K562 (cell line): Measurements from ENCODE around the gene USB1. TPM values are rescaled to one million over a fixed set of nuclear protein-coding genes. Genes with fewer than 3 reads are reported as not detected.

Experiments
- BMI1 ChIP-seq: fragments of 150-350 bp; IDR thresholded peaks from 2 replicates; pipeline ENCODE4 v1.6.1; 2014; ENCODE audit warnings: low read length
- CAMTA2 ChIP-seq: fragments of 250-450 bp; sonication (Bioruptor Pico); conservative IDR thresholded peaks from 2 replicates; pipeline ENCODE4 v1.5.1; 2022
- ELF1 ChIP-seq: fragments of 200-800 bp; sonication (Bioruptor generic); IDR thresholded peaks from 2 replicates; pipeline ENCODE4 v1.6.1; 2016; ENCODE audit warnings: missing genetic modification characterization, missing compliant biosample characterization
- GABPA ChIP-seq: fragments of 200-800 bp; sonication (Bioruptor generic); conservative IDR thresholded peaks from 2 replicates; pipeline ENCODE4 v1.6.1; 2016; ENCODE audit warnings: low read depth, missing genetic modification characterization, missing compliant biosample characterization
- HIVEP1 ChIP-seq: fragments of 250-450 bp; sonication (Bioruptor Pico); IDR thresholded peaks from 2 replicates; pipeline ENCODE4 v1.4.0; 2020; ENCODE audit warnings: mild to moderate bottlenecking
- MECOM ChIP-seq: fragments of 250-450 bp; sonication (Bioruptor Pico); IDR thresholded peaks from 2 replicates; pipeline ENCODE4 v1.8.0; 2022; ENCODE audit warnings: inconsistent platforms
- MTA1 ChIP-seq: fragments of 450-650 bp; IDR thresholded peaks from 2 replicates; pipeline ENCODE4 v1.6.1; 2017; ENCODE audit warnings: borderline replicate concordance
- POLR3A ChIP-seq: IDR thresholded peaks from 2 replicates; pipeline ENCODE4 v1.6.1; 2011; ENCODE audit warnings: borderline replicate concordance, mild to moderate bottlenecking, moderate library complexity; ENCODE audit not compliant: insufficient read length, insufficient read depth; ENCODE audit errors: extremely low read depth
- ZFP36 ChIP-seq: fragments of 150-350 bp; IDR thresholded peaks from 2 replicates; pipeline ENCODE4 v1.6.1; 2018; ENCODE audit warnings: low read length, low read depth; ENCODE audit not compliant: partially characterized antibody
- ZNF354B ChIP-seq: fragments of 250-450 bp; sonication (Bioruptor Pico); IDR thresholded peaks from 2 replicates; pipeline ENCODE4 v1.4.0; 2020
- polyA plus RNA-seq, 8 experiments: library from polyadenylated mRNA; depleted of rRNA in 4 of 8; stranded (reverse) in 5 of 8; unstranded in 3 of 8; fragments of >200 nt; fragmentation: Nextera tagmentation in 2 of 8; fragmentation: Illumina TruSeq in 1 of 8; extraction: Ambion mirVana in 2 of 8; extraction: Trizol in 1 of 8; gene quantifications; 2 replicates each; pipeline versions ENCODE4 v1.2.1 to v1.2.3, GENCODE V29; 2011 to 2014; ENCODE audit warnings: inconsistent platforms in 1 of 8, missing spikeins in 1 of 8
- total RNA-seq, 7 experiments: library from RNA; depleted of rRNA in 6 of 7; stranded (reverse); fragments of >200 nt in 6 of 7; fragmentation: Illumina TruSeq in 2 of 7; extraction: Trizol in 2 of 7; gene quantifications; 2 replicates each; pipeline versions ENCODE4 v1.2.1 to v1.2.3, GENCODE V29; 2011 to 2021; ENCODE audit warnings: low replicate concordance in 1 of 7
- TF ChIP-seq, protein P1 (sequence below): fragments of 450-650 bp; IDR thresholded peaks from 2 replicates; pipeline ENCODE4 v1.7.1; 2018; ENCODE audit warnings: mild to moderate bottlenecking, low read depth; ENCODE audit not compliant: partially characterized antibody
- TF ChIP-seq, protein P2 (sequence below): fragments of 250-450 bp; sonication (Bioruptor Pico); IDR thresholded peaks from 2 replicates; pipeline ENCODE4 v1.4.0; 2020; ENCODE audit warnings: mild to moderate bottlenecking, moderate library complexity
- TF ChIP-seq, protein P3 (sequence below), 2 experiments: fragments of 200-800 bp in 1 of 2; sonication (Bioruptor generic) in 1 of 2; sonication (generic) in 1 of 2; formaldehyde crosslinking in 1 of 2; IDR thresholded peaks in 1 of 2; conservative IDR thresholded peaks in 1 of 2; 2 replicates each; pipeline versions ENCODE4 v1.5.0 to v1.6.1; 2016 to 2020; ENCODE audit warnings: missing compliant biosample characterization in 1 of 2, missing genetic modification characterization in 1 of 2, missing genetic modification reagents in 1 of 2
- TF ChIP-seq, protein P4 (sequence below): fragments of 450-650 bp; IDR thresholded peaks from 2 replicates; pipeline ENCODE4 v1.6.1; 2016; ENCODE audit warnings: low read depth, mild to moderate bottlenecking, moderate library complexity
- TF ChIP-seq, protein P5 (sequence below): fragments of 450-650 bp; IDR thresholded peaks from 2 replicates; pipeline ENCODE4 v1.6.1; 2017; ENCODE audit warnings: antibody characterized with exemption, mild to moderate bottlenecking

Gene USB1
- total and polyA plus RNA-seq, 9 of the 15 experiments (the other 6 are each of a cell fraction or from before 2014, with no cell fraction given) = 11.6 to 73.6 (median 19.4) TPM

DNA sequence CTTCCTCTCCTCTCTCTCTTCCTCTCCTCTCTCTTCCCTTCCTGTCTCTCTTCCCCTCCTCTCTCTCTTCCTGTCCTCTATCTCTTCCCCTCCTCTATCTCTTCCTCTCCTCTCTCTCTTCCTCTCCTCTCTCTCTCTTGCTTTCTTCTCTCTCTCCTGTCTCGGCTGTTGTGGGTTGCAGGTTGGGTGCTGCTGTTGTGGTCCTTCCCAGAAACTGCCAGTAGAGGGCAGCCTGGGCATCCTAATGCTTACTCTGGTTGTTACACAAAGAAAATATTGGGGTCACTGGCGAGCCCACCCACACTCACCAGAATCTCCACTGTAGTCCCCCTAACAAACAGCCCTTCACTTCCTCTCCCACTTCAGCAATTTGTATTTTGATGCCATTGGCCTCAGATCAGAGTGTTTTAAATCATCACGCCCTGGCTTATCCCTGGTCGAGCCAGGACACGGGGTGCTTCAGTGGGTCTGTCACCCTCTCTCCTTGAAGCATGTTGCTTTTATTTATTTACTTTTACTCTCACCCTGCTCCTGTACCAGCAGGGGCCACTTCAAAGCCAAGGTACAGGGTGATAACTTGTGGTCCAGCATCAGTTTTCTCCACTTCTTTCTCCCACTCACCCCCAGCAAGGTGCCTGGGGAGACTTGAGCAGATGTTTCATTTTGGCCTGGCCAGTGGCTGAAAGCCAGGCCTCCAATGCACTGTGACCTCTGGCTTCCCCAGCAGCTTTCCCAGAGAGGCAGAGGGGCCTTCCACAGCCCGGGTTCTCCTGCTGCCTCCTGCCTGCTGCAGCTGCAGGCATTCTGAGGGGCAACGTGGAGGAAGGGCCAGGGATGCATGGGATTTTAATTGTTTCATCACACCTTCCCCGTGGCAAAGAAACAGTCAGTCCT, 19.7 kb downstream of the USB1 start (continued):
- no peak for TF ChIP-seq GABPA
- TF ChIP-seq, protein P1, sequence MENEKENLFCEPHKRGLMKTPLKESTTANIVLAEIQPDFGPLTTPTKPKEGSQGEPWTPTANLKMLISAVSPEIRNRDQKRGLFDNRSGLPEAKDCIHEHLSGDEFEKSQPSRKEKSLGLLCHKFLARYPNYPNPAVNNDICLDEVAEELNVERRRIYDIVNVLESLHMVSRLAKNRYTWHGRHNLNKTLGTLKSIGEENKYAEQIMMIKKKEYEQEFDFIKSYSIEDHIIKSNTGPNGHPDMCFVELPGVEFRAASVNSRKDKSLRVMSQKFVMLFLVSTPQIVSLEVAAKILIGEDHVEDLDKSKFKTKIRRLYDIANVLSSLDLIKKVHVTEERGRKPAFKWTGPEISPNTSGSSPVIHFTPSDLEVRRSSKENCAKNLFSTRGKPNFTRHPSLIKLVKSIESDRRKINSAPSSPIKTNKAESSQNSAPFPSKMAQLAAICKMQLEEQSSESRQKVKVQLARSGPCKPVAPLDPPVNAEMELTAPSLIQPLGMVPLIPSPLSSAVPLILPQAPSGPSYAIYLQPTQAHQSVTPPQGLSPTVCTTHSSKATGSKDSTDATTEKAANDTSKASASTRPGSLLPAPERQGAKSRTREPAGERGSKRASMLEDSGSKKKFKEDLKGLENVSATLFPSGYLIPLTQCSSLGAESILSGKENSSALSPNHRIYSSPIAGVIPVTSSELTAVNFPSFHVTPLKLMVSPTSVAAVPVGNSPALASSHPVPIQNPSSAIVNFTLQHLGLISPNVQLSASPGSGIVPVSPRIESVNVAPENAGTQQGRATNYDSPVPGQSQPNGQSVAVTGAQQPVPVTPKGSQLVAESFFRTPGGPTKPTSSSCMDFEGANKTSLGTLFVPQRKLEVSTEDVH = no peak
- no peak for TF ChIP-seq POLR3A
- TF ChIP-seq MECOM (CRISPR knock-in tag) = no peak
- TF ChIP-seq, protein P2, sequence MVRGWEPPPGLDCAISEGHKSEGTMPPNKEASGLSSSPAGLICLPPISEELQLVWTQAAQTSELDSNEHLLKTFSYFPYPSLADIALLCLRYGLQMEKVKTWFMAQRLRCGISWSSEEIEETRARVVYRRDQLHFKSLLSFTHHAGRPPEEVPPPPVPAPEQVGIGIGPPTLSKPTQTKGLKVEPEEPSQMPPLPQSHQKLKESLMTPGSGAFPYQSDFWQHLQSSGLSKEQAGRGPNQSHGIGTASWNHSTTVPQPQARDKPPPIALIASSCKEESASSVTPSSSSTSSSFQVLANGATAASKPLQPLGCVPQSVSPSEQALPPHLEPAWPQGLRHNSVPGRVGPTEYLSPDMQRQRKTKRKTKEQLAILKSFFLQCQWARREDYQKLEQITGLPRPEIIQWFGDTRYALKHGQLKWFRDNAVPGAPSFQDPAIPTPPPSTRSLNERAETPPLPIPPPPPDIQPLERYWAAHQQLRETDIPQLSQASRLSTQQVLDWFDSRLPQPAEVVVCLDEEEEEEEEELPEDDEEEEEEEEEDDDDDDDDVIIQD (CRISPR knock-in tag) = no peak
- TF ChIP-seq ZNF354B (CRISPR knock-in tag) = no peak
- no peak for TF ChIP-seq CAMTA2 (CRISPR knock-in tag)
- TF ChIP-seq, protein P3, sequence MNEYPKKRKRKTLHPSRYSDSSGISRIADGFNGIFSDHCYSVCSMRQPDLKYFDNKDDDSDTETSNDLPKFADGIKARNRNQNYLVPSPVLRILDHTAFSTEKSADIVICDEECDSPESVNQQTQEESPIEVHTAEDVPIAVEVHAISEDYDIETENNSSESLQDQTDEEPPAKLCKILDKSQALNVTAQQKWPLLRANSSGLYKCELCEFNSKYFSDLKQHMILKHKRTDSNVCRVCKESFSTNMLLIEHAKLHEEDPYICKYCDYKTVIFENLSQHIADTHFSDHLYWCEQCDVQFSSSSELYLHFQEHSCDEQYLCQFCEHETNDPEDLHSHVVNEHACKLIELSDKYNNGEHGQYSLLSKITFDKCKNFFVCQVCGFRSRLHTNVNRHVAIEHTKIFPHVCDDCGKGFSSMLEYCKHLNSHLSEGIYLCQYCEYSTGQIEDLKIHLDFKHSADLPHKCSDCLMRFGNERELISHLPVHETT (CRISPR knock-in tag; conservative IDR thresholded peaks at IDR 0.05 in 1 of 2, IDR thresholded peaks at IDR 0.05 in 1 of 2) = no peak
- TF ChIP-seq ZFP36 = no peak
- TF ChIP-seq, protein P4, sequence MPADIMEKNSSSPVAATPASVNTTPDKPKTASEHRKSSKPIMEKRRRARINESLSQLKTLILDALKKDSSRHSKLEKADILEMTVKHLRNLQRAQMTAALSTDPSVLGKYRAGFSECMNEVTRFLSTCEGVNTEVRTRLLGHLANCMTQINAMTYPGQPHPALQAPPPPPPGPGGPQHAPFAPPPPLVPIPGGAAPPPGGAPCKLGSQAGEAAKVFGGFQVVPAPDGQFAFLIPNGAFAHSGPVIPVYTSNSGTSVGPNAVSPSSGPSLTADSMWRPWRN = no peak
- peak; percentile 74; the same call in 1 of the 2 replicates for TF ChIP-seq MTA1
- TF ChIP-seq, protein P5, sequence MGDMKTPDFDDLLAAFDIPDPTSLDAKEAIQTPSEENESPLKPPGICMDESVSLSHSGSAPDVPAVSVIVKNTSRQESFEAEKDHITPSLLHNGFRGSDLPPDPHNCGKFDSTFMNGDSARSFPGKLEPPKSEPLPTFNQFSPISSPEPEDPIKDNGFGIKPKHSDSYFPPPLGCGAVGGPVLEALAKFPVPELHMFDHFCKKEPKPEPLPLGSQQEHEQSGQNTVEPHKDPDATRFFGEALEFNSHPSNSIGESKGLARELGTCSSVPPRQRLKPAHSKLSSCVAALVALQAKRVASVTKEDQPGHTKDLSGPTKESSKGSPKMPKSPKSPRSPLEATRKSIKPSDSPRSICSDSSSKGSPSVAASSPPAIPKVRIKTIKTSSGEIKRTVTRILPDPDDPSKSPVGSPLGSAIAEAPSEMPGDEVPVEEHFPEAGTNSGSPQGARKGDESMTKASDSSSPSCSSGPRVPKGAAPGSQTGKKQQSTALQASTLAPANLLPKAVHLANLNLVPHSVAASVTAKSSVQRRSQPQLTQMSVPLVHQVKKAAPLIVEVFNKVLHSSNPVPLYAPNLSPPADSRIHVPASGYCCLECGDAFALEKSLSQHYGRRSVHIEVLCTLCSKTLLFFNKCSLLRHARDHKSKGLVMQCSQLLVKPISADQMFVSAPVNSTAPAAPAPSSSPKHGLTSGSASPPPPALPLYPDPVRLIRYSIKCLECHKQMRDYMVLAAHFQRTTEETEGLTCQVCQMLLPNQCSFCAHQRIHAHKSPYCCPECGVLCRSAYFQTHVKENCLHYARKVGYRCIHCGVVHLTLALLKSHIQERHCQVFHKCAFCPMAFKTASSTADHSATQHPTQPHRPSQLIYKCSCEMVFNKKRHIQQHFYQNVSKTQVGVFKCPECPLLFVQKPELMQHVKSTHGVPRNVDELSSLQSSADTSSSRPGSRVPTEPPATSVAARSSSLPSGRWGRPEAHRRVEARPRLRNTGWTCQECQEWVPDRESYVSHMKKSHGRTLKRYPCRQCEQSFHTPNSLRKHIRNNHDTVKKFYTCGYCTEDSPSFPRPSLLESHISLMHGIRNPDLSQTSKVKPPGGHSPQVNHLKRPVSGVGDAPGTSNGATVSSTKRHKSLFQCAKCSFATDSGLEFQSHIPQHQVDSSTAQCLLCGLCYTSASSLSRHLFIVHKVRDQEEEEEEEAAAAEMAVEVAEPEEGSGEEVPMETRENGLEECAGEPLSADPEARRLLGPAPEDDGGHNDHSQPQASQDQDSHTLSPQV = no peak
- TF ChIP-seq HIVEP1 = no peak
- TF ChIP-seq BMI1 = no peak
- TF ChIP-seq ELF1 (tag) = no peak
